Stimulated activated CD8-positive, alpha-beta memory T cell treated with anti-CD3 and anti-CD28 coated beads, Interleukin-15, amount 100 ng/mL, for 4 hours (primary cell): ENCODE data around the gene CCT7.

ENCODE experiments used
- DNase-seq, 2 donors: peaks; one replicate each; pipeline ENCODE4 v3.0.0-alpha.2; 2020; ENCODE audit warnings: low read depth in 2 of 2

The CCT7 gene

DNA sequence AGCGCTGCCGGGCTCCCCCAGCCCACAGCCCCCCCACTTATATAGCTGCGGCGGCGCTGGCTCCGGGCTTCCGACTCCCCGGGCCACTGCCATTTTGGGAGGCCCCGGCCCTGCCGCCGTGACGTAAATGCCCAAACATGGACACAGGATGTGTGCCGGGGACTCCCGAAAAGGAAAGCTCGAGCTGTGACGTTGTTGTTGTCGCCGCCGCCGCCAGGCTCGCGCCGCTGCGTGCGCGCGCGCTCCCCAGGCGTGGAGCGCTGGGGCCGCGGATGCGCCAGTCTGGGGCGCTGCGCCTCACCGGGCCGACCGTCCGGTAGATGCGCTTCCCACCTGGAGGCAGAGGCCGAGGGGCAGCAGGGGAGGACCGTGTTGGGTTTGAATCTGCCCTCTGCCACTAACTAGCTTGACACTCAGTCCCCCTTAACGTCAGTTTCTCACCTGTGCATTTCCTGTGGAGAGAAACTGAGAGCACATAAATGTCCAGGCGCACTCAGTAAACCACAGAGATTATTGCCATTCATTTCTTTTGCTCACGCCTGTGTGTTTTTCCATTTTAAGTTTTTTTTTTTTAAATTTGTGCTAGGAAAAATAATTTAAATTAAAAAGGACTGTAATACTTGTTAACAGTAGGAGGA, 59.5 kb downstream of the CCT7 start, which contains the start of gene EGR4:
EGR4 (minus strand) TSS at position 15 of the 638 bp plus-strand sequence. CDS start 231 bp downstream, outside the sequence.
- peak; percentile 75 to 85 for DNase-seq

DNA sequence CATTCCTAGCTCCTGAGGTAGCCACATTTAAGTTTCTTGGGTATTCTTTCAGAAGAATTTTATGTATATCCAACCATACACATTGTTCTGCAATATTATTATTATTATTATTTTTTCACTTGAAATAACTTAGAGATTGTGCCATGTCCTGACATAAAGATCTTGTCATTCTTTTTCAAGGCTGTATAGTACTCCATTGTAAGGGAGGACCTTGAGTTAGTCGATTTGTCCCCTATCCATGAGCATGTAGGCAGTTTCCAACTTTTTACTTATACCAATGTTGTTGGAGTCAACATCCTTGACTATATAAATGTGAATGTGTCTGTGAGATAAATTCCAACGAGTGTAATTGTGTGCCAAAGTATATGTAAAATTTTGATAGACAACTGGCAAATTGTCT, 60.1 kb downstream of the CCT7 start:
- DNase-seq = no peak

DNA sequence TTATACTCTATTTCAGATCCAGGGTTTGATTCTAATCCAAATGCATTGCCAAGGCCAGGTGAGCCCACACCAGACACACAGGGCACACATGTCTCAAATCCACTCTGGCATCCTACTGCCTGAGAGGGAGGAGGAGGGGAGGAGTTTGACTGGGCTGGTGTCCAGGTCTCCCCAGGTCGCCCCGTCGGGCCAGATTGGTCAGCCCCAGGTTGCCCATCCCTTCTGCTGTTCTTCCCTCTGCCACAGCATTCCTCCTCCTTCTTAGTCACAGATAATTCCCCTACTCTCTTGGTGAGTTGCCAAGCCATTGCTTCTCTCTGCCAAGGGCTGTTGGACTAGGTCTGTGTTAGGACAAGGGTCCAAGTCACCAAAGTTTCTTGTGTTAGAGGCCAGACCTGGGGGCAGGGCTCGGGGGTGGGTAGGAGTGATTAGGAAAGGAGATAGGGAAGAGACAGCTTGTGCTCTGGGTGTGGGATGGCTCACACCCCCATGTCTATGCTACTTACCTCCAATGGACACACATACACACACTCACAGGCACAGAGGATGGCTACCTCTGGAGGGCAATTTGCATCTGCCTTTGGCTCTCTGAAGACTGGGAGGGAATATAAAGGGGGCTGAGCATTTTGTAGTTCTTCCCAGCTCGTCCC, 61.8 kb downstream of the CCT7 start:
- no peak for DNase-seq

DNA sequence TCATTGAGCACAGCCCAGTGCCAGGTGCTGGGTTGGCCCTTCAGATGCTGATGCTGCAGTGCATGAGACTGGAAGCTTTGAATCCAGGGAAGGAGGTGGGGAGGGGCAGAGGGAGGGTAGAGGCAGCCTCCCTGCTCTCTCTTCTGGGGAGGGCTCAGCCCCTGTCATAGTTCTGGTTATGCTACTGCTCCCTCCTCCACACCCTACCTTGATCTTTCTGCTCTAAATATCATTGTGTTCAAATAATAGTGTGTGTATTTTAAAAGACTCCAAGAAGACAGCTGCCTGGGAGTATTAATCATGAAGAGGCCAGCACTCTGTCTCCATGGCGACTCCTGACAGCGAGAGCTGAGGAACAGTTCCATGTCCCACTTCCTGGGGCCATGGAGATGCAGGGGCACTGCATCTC, 63.0 kb downstream of the CCT7 start:
- DNase-seq = no peak

DNA sequence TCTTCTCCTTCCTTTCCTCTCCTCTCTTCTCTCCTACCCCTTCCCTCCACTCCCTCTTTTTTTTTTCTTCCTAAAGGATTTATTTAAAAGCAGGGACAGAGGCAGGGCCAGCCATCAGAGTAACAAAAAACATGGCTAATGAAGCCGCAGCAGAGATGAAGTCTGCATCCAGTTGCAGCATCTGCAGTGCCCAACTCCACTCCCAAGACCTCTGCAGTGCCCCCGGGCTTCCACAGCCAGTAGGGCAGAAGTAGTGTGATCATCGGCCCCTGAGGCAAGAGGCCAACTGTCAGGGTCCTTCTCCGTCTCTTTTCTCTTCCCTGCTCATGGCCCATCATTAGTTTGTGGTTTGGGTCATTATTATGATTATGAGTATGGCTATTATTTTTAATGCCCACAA, 63.5 kb downstream of the CCT7 start:
- DNase-seq = no peak

DNA sequence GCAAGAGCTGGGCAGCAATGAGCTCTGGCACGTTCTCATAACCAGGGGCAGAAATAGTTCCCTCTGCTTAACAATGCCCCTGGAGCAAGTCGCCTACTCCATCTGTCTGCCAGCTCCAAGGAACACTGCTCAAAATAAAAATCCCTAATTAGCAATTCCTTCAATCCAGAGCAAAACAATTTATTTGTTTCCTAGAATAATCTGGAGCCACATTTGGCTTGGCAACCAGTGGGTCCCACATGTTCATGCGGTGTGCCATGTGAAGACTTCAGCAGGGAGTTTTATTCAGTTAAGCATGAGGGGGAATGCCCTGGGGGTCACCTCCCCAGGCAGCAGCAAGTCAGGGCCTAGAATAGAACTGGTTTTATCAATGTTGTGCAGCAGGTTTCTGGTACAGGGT, 66.8 kb downstream of the CCT7 start:
- DNase-seq = no peak

DNA sequence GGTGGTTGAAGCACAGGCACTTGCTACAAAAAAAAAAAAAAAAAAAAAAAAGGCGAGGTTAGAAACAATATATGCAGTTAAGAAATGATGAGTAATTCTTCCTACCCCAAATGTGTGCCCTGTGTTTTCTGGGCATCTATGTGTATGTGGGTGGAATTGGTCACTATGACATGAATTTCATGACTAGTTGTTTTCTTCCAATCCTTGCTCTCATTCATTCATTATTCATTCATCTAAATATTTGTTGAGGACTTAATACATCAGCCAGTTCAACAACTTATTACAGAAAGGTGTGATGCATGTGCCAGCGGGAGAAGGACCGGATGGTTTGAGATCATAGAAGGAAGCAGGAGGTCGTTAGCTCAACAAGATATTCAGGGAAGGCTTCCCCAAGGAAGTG, 67.5 kb downstream of the CCT7 start:
- DNase-seq = no peak
